K562 (cell line): Measurements from ENCODE around the gene DMWD. TPM values are rescaled to one million over a fixed set of nuclear protein-coding genes. Genes with fewer than 3 reads are reported as not detected.

ENCODE experiments used
- ATF3 ChIP-seq, 2 experiments: fragments of 450-650 bp in 1 of 2; sonication (generic) in 1 of 2; formaldehyde crosslinking in 1 of 2; IDR thresholded peaks in 1 of 2; conservative IDR thresholded peaks in 1 of 2; 2 replicates each; pipeline versions ENCODE4 v1.6.1 to v1.8.1; 2016 to 2023; ENCODE audit warnings: mild to moderate bottlenecking in 2 of 2, moderate library complexity in 2 of 2, inconsistent platforms in 1 of 2, missing genetic modification reagents in 1 of 2
- BACH1 ChIP-seq: fragments of 200-800 bp; sonication (Bioruptor generic); IDR thresholded peaks from 2 replicates; pipeline ENCODE4 v1.6.1; 2016; ENCODE audit warnings: missing genetic modification characterization, missing compliant biosample characterization
- CXXC5 ChIP-seq: fragments of 250-450 bp; sonication (Bioruptor Pico); IDR thresholded peaks from 2 replicates; pipeline ENCODE4 v1.8.0; 2022; ENCODE audit warnings: inconsistent platforms, mild to moderate bottlenecking, moderate library complexity
- DPF2 ChIP-seq: fragments of 450-650 bp; IDR thresholded peaks from 2 replicates; pipeline ENCODE4 v1.6.1; 2016
- EP300 ChIP-seq: IDR thresholded peaks from 2 replicates; pipeline ENCODE4 v1.6.1; 2012; ENCODE audit warnings: low read length, improper control_type of control experiment
- EP400 ChIP-seq: fragments of 450-650 bp; IDR thresholded peaks from 2 replicates; pipeline ENCODE4 v1.6.1; 2017; ENCODE audit warnings: antibody characterized with exemption, mild to moderate bottlenecking, moderate library complexity
- GATAD2A ChIP-seq: fragments of 450-650 bp; IDR thresholded peaks from 2 replicates; pipeline ENCODE4 v1.6.1; 2017
- JUN ChIP-seq, 2 experiments: sonication (generic) in 1 of 2; formaldehyde crosslinking in 1 of 2; IDR thresholded peaks; 2 replicates each; pipeline versions ENCODE4 v1.6.1 to v1.8.0; 2012 to 2022; ENCODE audit warnings: borderline replicate concordance in 2 of 2, mild to moderate bottlenecking in 2 of 2, improper control_type of control experiment in 1 of 2, low read depth in 1 of 2, low read length in 1 of 2, missing genetic modification reagents in 1 of 2
- JUND ChIP-seq, 2 experiments: IDR thresholded peaks; 2 replicates in 1 of 2; 3 replicates in 1 of 2; pipeline ENCODE4 v1.6.1; 2011; ENCODE audit warnings: borderline replicate concordance in 2 of 2, low read depth in 2 of 2, low read length in 2 of 2, improper control_type of control experiment in 1 of 2, missing biosample characterization in 1 of 2, missing genetic modification characterization in 1 of 2, missing genetic modification reagents in 1 of 2
- MNT ChIP-seq, 2 experiments: fragments of 450-650 bp; conservative IDR thresholded peaks; 2 replicates each; pipeline ENCODE4 v1.6.1; 2017; ENCODE audit warnings: mild to moderate bottlenecking in 2 of 2, moderate library complexity in 2 of 2
- PHTF2 ChIP-seq: fragments of 250-450 bp; sonication (Bioruptor Pico); IDR thresholded peaks from 2 replicates; pipeline ENCODE4 v1.5.0; 2021; ENCODE audit warnings: mild to moderate bottlenecking
- TRIM24 ChIP-seq, 2 experiments: fragments of 450-650 bp; IDR thresholded peaks; 2 replicates each; pipeline ENCODE4 v1.6.1; 2016
- polyA plus RNA-seq, 8 experiments: library from polyadenylated mRNA; depleted of rRNA in 4 of 8; stranded (reverse) in 5 of 8; unstranded in 3 of 8; fragments of >200 nt; fragmentation: Nextera tagmentation in 2 of 8; fragmentation: Illumina TruSeq in 1 of 8; extraction: Ambion mirVana in 2 of 8; extraction: Trizol in 1 of 8; gene quantifications; 2 replicates each; pipeline versions ENCODE4 v1.2.1 to v1.2.3, GENCODE V29; 2011 to 2014; ENCODE audit warnings: inconsistent platforms in 1 of 8, missing spikeins in 1 of 8
- total RNA-seq, 7 experiments: library from RNA; depleted of rRNA in 6 of 7; stranded (reverse); fragments of >200 nt in 6 of 7; fragmentation: Illumina TruSeq in 2 of 7; extraction: Trizol in 2 of 7; gene quantifications; 2 replicates each; pipeline versions ENCODE4 v1.2.1 to v1.2.3, GENCODE V29; 2011 to 2021; ENCODE audit warnings: low replicate concordance in 1 of 7
- TF ChIP-seq, protein P1 (sequence below): sonication (generic); formaldehyde crosslinking; IDR thresholded peaks from 2 replicates; pipeline ENCODE4 v1.8.0; 2022; ENCODE audit warnings: missing genetic modification reagents, mild to moderate bottlenecking, borderline replicate concordance
- TF ChIP-seq, protein P2 (sequence below), 2 experiments: fragments of 450-650 bp; IDR thresholded peaks; 2 replicates each; pipeline ENCODE4 v1.6.1; 2016; ENCODE audit warnings: mild to moderate bottlenecking in 2 of 2, borderline replicate concordance in 1 of 2, low read depth in 1 of 2, moderate library complexity in 1 of 2

The DMWD gene
- total and polyA plus RNA-seq, 9 of the 15 experiments (the other 6 are each of a cell fraction or from before 2014, with no cell fraction given): 4.7 to 54.6 (median 19.0) TPM

- peak; percentile 89 for TF ChIP-seq BACH1 (tag)
- TF ChIP-seq, protein P1, sequence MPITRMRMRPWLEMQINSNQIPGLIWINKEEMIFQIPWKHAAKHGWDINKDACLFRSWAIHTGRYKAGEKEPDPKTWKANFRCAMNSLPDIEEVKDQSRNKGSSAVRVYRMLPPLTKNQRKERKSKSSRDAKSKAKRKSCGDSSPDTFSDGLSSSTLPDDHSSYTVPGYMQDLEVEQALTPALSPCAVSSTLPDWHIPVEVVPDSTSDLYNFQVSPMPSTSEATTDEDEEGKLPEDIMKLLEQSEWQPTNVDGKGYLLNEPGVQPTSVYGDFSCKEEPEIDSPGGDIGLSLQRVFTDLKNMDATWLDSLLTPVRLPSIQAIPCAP (CRISPR knock-in tag): no peak
- TF ChIP-seq TRIM24 (IDR thresholded peaks at IDR 0.05): 0 out of 4 replicates have a peak, but pooled peaks of 1 of the 2 experiments have one; percentile 24
- TF ChIP-seq MNT (conservative IDR thresholded peaks at IDR 0.05): peak in 1 of 2 experiments; percentile 40; a peak in 1 of 4 replicates
- TF ChIP-seq PHTF2 (CRISPR knock-in tag): no peak
- TF ChIP-seq JUN (IDR thresholded peaks at IDR 0.05; ENCODE audit: borderline replicate concordance, low read depth, low read length): peak; percentile 49; the same call in 1 of the 2 replicates
- no peak for TF ChIP-seq JUN (CRISPR knock-in tag; IDR thresholded peaks at IDR 0.05; ENCODE audit: borderline replicate concordance)
- TF ChIP-seq JUND (IDR thresholded peaks at IDR 0.05; ENCODE audit: borderline replicate concordance, low read depth, low read length): peak; percentile 87
- TF ChIP-seq JUND (tag; IDR thresholded peaks at IDR 0.05; ENCODE audit: borderline replicate concordance, low read depth, low read length): peak; percentile 82; the same call in 2 of the 3 replicates
- TF ChIP-seq CXXC5: 0 out of 2 replicates have a peak, but pooled peaks have one; percentile 11
- TF ChIP-seq DPF2: peak; percentile 92
- peak; percentile 54; the same call in 1 of the 2 replicates for TF ChIP-seq EP400
- TF ChIP-seq, protein P2, sequence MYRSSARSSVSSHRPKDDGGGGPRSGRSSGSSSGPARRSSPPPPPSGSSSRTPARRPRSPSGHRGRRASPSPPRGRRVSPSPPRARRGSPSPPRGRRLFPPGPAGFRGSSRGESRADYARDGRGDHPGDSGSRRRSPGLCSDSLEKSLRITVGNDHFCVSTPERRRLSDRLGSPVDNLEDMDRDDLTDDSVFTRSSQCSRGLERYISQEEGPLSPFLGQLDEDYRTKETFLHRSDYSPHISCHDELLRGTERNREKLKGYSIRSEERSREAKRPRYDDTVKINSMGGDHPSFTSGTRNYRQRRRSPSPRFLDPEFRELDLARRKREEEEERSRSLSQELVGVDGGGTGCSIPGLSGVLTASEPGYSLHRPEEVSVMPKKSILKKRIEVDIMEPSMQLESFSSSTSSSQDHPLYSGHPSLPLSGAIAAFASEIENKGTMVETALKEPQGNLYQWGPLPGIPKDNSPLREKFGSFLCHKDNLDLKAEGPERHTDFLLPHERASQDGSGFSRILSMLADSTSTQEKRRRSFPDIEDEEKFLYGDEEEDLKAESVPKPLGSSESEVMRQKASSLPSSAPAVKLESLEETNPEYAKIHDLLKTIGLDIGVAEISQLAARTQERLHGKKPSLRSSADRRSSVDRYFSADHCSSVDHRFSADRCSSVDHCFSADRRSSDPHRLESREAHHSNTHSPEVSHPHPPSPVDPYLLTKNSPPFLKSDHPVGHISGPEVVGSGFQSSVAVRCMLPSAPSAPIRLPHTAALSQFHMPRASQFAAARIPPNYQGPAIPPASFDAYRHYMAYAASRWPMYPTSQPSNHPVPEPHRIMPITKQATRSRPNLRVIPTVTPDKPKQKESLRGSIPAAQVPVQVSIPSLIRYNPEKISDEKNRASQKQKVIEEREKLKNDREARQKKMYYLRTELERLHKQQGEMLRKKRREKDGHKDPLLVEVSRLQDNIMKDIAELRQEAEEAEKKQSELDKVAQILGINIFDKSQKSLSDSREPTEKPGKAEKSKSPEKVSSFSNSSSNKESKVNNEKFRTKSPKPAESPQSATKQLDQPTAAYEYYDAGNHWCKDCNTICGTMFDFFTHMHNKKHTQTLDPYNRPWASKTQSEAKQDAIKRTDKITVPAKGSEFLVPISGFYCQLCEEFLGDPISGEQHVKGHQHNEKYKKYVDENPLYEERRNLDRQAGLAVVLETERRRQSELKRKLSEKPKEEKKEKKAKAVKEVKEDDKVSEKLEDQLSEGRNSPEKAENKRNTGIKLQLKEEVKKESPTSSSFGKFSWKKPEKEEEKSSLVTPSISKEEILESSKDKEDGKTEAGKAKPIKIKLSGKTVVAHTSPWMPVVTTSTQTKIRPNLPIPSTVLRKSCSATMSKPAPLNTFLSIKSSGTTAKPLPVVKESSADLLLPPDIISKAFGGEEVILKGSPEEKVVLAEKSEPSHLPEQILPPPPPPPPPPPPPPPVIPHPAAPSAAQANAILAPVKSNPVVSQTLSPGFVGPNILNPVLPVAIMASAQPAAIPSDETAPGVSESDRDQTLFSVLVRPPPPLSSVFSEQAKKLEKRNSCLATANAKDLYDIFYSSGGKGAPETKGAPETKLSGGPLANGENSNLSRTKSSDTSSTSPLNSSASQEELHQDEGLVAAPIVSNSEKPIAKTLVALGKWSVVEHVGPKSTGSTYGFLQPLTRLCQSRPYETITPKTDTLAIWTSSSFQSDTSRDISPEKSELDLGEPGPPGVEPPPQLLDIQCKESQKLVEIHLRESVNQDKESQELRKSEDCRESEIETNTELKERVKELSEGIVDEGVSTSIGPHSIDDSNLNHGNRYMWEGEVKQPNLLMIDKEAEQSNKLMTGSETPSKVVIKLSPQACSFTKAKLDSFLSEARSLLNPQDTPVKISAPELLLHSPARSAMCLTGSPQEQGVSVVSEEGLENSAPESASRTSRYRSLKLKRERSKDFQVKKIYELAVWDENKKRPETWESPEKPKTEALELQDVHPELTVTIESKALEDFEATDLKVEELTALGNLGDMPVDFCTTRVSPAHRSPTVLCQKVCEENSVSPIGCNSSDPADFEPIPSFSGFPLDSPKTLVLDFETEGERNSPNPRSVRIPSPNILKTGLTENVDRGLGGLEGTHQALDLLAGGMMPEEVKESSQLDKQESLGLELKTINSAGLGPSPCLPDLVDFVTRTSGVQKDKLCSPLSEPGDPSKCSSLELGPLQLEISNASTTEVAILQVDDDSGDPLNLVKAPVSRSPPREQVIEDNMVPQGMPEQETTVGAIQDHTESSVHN (IDR thresholded peaks at IDR 0.05; ENCODE audit: borderline replicate concordance in 1 of 2, low read depth in 1 of 2): 0 out of 4 replicates have a peak, but pooled peaks of 1 of the 2 experiments have one; percentile 20
- TF ChIP-seq EP300: peak; percentile 57
- TF ChIP-seq ATF3 (IDR thresholded peaks at IDR 0.05): peak; percentile 90
- no peak for TF ChIP-seq ATF3 (CRISPR knock-in tag; conservative IDR thresholded peaks at IDR 0.05)
- 0 out of 2 replicates have a peak, but pooled peaks have one; percentile 34 for TF ChIP-seq GATAD2A
Measured at GRCh38 chr19:45809643-45810159, 17.1 kb upstream of the DMWD start (continued).
